Muscle of back (tissue), 11 donors: ENCODE data around the gene TGFBR2. TPM values are rescaled to one million over a fixed set of nuclear protein-coding genes. Genes with fewer than 3 reads are reported as not detected.

Source experiments
- DNase-seq, 3 donors: peaks; one replicate each; pipeline versions ENCODE4 v3.0.0 to v3.0.0-alpha.2; 2013
- polyA plus RNA-seq, 10 donors: library from polyadenylated mRNA; unstranded; fragments of 120-200 nt; gene quantifications; one replicate each; pipeline ENCODE4 v1.2.1, GENCODE V29; 2013; ENCODE audit not compliant: insufficient read length in 10 of 10

The TGFBR2 gene
- polyA plus RNA-seq, 10 donors = 69.1 to 104 (median 80.8) TPM

GRCh38 chr3:30671527-30672286, 65.3 kb downstream of the TGFBR2 start:
- DNase-seq = no peak

GRCh38 chr3:30672287-30672735, 65.9 kb downstream of the TGFBR2 start:
- no peak for DNase-seq

- DNase-seq = peak in 2 of 3 donors; percentile 85 to 87
These were observed 66.6 kb downstream of the TGFBR2 start for GRCh38 chr3:30672959-30673358.

GRCh38 chr3:30673425-30674341, 67.3 kb downstream of the TGFBR2 start:
- DNase-seq = no peak

- no peak for DNase-seq
These were observed 68.6 kb downstream of the TGFBR2 start for GRCh38 chr3:30675006-30675405.

GRCh38 chr3:30675774-30676173, 69.4 kb downstream of the TGFBR2 start:
- no peak for DNase-seq

- DNase-seq = no peak
These were observed 70.3 kb downstream of the TGFBR2 start for GRCh38 chr3:30676424-30677346.

- DNase-seq = no peak
These were observed 70.9 kb downstream of the TGFBR2 start for GRCh38 chr3:30677347-30677685.

GRCh38 chr3:30679045-30679444, 72.6 kb downstream of the TGFBR2 start:
- DNase-seq = no peak

- DNase-seq = peak; percentile 62 to 92 (median 84)
These were observed 74.6 kb downstream of the TGFBR2 start for GRCh38 chr3:30680789-30681648.

- peak in 1 of 3 donors; percentile 74 for DNase-seq
These were observed 75.3 kb downstream of the TGFBR2 start for GRCh38 chr3:30681649-30682211.

GRCh38 chr3:30682434-30683155, 76.2 kb downstream of the TGFBR2 start:
- no peak for DNase-seq

GRCh38 chr3:30683769-30684168, 77.4 kb downstream of the TGFBR2 start:
- no peak for DNase-seq

GRCh38 chr3:30684356-30684755, 78.0 kb downstream of the TGFBR2 start:
- no peak for DNase-seq

GRCh38 chr3:30685267-30685667, 78.9 kb downstream of the TGFBR2 start:
- no peak for DNase-seq

- DNase-seq = no peak
These were observed 79.8 kb downstream of the TGFBR2 start for GRCh38 chr3:30686176-30686575.

GRCh38 chr3:30686799-30687198, 80.4 kb downstream of the TGFBR2 start:
- DNase-seq = no peak

GRCh38 chr3:30687930-30688570, 81.6 kb downstream of the TGFBR2 start:
- no peak for DNase-seq
